GM12878 (cell line): ENCODE results near the gene GALNTL6.

ENCODE experiments used
- CBX5 ChIP-seq: sonication (generic); IDR thresholded peaks from 2 replicates; pipeline ENCODE4 v1.6.1; 2016; ENCODE audit warnings: low read depth, moderate library complexity, mild to moderate bottlenecking, inconsistent platforms
- CHD1 ChIP-seq: IDR thresholded peaks from 2 replicates; pipeline ENCODE4 v1.6.1; 2012; ENCODE audit warnings: low read depth, low read length, improper control_type of control experiment
- CREB1 ChIP-seq: IDR thresholded peaks from 2 replicates; pipeline ENCODE4 v1.6.1; 2012; ENCODE audit warnings: low read depth, mild to moderate bottlenecking, inconsistent platforms
- HCFC1 ChIP-seq: fragments of 150-350 bp; IDR thresholded peaks from 2 replicates; pipeline ENCODE4 v1.6.1; 2014; ENCODE audit warnings: low read length
- HDAC2 ChIP-seq: fragments of 200-600 bp; sonication (generic); IDR thresholded peaks from 2 replicates; pipeline ENCODE4 v1.6.1; 2017
- NBN ChIP-seq: fragments of 450-650 bp; IDR thresholded peaks from 2 replicates; pipeline ENCODE4 v1.6.1; 2016
- NFXL1 ChIP-seq: fragments of 450-650 bp; IDR thresholded peaks from 2 replicates; pipeline ENCODE4 v1.6.1; 2017; ENCODE audit warnings: antibody characterized with exemption, mild to moderate bottlenecking, borderline replicate concordance
- SIN3A ChIP-seq: IDR thresholded peaks from 2 replicates; pipeline ENCODE4 v1.6.1; 2012; ENCODE audit warnings: low read depth, low read length, improper control_type of control experiment
- TCF12 ChIP-seq: IDR thresholded peaks from 2 replicates; pipeline ENCODE4 v1.6.1; 2011; ENCODE audit warnings: low read depth, mild to moderate bottlenecking, low read length
- ZNF274 ChIP-seq: IDR thresholded peaks from one replicate; pipeline ENCODE4 v1.8.0; 2011; ENCODE audit not compliant: insufficient read length, insufficient read depth
- TF ChIP-seq, protein P1 (sequence below), 3 experiments: IDR thresholded peaks in 2 of 3; conservative IDR thresholded peaks in 1 of 3; 2 replicates each; pipeline ENCODE4 v1.5.1; 2011; ENCODE audit warnings: low read depth in 3 of 3, low read length in 3 of 3, mild to moderate bottlenecking in 3 of 3, control low read depth in 2 of 3, moderate library complexity in 2 of 3, inconsistent platforms in 1 of 3, mixed read lengths in 1 of 3; ENCODE audit not compliant: control insufficient read depth in 2 of 3, insufficient read depth in 1 of 3; ENCODE audit errors: extremely low read depth in 1 of 3
- TF ChIP-seq, protein P2 (sequence below): fragments of 450-650 bp; IDR thresholded peaks from 2 replicates; pipeline ENCODE4 v1.6.1; 2018; ENCODE audit warnings: mild to moderate bottlenecking, low read depth, moderate library complexity; ENCODE audit not compliant: partially characterized antibody

DNA sequence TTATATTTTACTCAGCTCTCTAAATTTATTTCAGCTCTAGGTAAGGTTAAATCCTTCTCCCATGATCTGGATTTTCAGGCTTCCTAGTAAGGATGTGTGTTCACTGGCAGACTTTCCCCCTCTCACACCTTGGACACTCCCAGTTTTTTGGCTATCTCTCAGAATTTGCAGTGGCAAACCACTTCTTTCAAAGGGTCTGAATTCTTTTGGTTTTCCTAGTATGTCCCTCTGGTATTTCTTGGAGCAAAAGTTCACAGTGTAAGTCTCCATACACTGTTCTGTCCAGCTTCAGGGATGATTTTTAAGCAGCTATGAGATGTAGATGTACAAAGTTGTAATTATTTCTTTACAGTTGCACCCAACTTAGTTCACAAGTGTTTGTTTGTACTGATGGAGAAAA is 701.6 kb downstream of the GALNTL6 start:
- TF ChIP-seq, protein P1, sequence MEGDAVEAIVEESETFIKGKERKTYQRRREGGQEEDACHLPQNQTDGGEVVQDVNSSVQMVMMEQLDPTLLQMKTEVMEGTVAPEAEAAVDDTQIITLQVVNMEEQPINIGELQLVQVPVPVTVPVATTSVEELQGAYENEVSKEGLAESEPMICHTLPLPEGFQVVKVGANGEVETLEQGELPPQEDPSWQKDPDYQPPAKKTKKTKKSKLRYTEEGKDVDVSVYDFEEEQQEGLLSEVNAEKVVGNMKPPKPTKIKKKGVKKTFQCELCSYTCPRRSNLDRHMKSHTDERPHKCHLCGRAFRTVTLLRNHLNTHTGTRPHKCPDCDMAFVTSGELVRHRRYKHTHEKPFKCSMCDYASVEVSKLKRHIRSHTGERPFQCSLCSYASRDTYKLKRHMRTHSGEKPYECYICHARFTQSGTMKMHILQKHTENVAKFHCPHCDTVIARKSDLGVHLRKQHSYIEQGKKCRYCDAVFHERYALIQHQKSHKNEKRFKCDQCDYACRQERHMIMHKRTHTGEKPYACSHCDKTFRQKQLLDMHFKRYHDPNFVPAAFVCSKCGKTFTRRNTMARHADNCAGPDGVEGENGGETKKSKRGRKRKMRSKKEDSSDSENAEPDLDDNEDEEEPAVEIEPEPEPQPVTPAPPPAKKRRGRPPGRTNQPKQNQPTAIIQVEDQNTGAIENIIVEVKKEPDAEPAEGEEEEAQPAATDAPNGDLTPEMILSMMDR (IDR thresholded peaks at IDR 0.05 in 2 of 3, conservative IDR thresholded peaks at IDR 0.05 in 1 of 3; ENCODE audit: control insufficient read depth in 2 of 3, extremely low read depth in 1 of 3, insufficient read depth in 1 of 3, low read depth in 3 of 3, low read length in 3 of 3) = no peak
- no peak for TF ChIP-seq NBN
- no peak for TF ChIP-seq CHD1
- no peak for TF ChIP-seq NFXL1
- TF ChIP-seq CBX5 = no peak
- no peak for TF ChIP-seq CREB1
- TF ChIP-seq, protein P2, sequence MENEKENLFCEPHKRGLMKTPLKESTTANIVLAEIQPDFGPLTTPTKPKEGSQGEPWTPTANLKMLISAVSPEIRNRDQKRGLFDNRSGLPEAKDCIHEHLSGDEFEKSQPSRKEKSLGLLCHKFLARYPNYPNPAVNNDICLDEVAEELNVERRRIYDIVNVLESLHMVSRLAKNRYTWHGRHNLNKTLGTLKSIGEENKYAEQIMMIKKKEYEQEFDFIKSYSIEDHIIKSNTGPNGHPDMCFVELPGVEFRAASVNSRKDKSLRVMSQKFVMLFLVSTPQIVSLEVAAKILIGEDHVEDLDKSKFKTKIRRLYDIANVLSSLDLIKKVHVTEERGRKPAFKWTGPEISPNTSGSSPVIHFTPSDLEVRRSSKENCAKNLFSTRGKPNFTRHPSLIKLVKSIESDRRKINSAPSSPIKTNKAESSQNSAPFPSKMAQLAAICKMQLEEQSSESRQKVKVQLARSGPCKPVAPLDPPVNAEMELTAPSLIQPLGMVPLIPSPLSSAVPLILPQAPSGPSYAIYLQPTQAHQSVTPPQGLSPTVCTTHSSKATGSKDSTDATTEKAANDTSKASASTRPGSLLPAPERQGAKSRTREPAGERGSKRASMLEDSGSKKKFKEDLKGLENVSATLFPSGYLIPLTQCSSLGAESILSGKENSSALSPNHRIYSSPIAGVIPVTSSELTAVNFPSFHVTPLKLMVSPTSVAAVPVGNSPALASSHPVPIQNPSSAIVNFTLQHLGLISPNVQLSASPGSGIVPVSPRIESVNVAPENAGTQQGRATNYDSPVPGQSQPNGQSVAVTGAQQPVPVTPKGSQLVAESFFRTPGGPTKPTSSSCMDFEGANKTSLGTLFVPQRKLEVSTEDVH = no peak
- no peak for TF ChIP-seq HDAC2
- TF ChIP-seq ZNF274 = no peak
- TF ChIP-seq SIN3A = no peak
- no peak for TF ChIP-seq TCF12
- no peak for TF ChIP-seq HCFC1
